Upper lobe of left lung (tissue), 4 donors: ENCODE measurements around the gene COX6B2.

ENCODE experiments used
- CTCF ChIP-seq, 6 experiments: fragments of 450-650 bp in 4 of 6; fragments of 200-600 bp in 2 of 6; sonication (generic) in 2 of 6; IDR thresholded peaks; one replicate each; pipeline ENCODE4 v1.5.1; 2016 to 2019; ENCODE audit warnings: antibody characterized with exemption in 6 of 6
- POLR2A ChIP-seq, 4 donors: fragments of 450-650 bp; IDR thresholded peaks; one replicate each; pipeline ENCODE4 v1.5.1; 2016 to 2017; ENCODE audit warnings: antibody characterized with exemption in 4 of 4, mild to moderate bottlenecking in 2 of 4

- no peak for TF ChIP-seq POLR2A (IDR thresholded peaks at IDR 0.05)
- TF ChIP-seq CTCF (IDR thresholded peaks at IDR 0.05) = no peak
Observed at GRCh38 chr19:55305491-55305890, 49.0 kb downstream of the COX6B2 start.
